ENCODE data around the gene CLEC9A. TPM values are rescaled to one million over a fixed set of nuclear protein-coding genes. Genes with fewer than 3 reads are reported as not detected.

Gene CLEC9A
- polyA plus RNA-seq, 2 of the 4 experiments (the other 2 are of a cell fraction), result not detected

GRCh38 chr12:10094646-10095395, 64.3 kb downstream of the CLEC9A start:
- Histone ChIP-seq H3K4me3 (no peak overlapping the region), H3K27ac (no peak overlapping the region), H3K9me3 (no peaks in the 10 kb centered on the region), H3K4me1 (no peaks in the 10 kb centered on the region), H3K4me2 (no peak overlapping the region)
- 47% methylated on average over 4 of the region's 4 CpGs for WGBS (ENCODE audit: missing lambda C conversion rate)
- ATAC-seq (no peak), DNase-seq (ENCODE audit: low read depth in 1 of 2, low spot score in 1 of 2) (no peak), FAIRE-seq (no peak)
- ChIA-PET POLR2A (no interaction called here), CTCF (no interaction called here)
- TF ChIP-seq ATOH8 (CRISPR knock-in tag; IDR thresholded peaks at IDR 0.05; ENCODE audit: low read depth), result no peak

DNA sequence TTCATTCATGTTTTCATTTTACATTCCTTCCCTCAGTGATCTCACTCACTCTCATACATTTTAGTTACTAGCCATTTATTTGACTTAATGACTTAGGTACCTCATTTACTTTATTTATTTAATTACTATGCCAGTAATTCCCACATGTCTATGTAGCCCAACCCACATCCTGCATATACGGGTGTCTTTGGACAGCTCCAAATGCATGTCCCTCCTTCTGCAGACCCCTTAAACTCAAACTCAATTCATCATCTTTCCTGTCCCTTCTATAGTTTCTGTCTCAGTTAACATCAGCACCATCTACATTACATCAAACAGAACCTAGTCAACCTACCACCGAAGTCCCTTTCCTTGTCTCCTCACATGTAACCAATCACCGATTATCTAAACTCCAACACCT, 65.5 kb downstream of the CLEC9A start:
- no peak for TF ChIP-seq BHLHE40 (IDR thresholded peaks at IDR 0.05; ENCODE audit: low read depth, low read length)
- TF ChIP-seq SMC3 (IDR thresholded peaks at IDR 0.05), result no peak
- TF ChIP-seq ESRRA (IDR thresholded peaks at IDR 0.05; ENCODE audit: borderline replicate concordance, low read length), result no peak
- TF ChIP-seq, protein P1, sequence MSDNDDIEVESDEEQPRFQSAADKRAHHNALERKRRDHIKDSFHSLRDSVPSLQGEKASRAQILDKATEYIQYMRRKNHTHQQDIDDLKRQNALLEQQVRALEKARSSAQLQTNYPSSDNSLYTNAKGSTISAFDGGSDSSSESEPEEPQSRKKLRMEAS (IDR thresholded peaks at IDR 0.05), result no peak
- TF ChIP-seq FOSB (CRISPR knock-in tag; IDR thresholded peaks at IDR 0.05), result no peak
- TF ChIP-seq JUNB (IDR thresholded peaks at IDR 0.05), result no peak
- TF ChIP-seq, protein P2, sequence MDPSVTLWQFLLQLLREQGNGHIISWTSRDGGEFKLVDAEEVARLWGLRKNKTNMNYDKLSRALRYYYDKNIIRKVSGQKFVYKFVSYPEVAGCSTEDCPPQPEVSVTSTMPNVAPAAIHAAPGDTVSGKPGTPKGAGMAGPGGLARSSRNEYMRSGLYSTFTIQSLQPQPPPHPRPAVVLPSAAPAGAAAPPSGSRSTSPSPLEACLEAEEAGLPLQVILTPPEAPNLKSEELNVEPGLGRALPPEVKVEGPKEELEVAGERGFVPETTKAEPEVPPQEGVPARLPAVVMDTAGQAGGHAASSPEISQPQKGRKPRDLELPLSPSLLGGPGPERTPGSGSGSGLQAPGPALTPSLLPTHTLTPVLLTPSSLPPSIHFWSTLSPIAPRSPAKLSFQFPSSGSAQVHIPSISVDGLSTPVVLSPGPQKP (IDR thresholded peaks at IDR 0.05; ENCODE audit: low read depth, low read length), result no peak
- TF ChIP-seq EP300 (IDR thresholded peaks at IDR 0.05), result no peak
- no peak for TF ChIP-seq PHF8 (IDR thresholded peaks at IDR 0.05; ENCODE audit: borderline replicate concordance, low read depth)
- TF ChIP-seq ZNF302 (CRISPR knock-in tag; IDR thresholded peaks at IDR 0.05), result no peak
- no peak for TF ChIP-seq RNF2 (IDR thresholded peaks at IDR 0.05; ENCODE audit: borderline replicate concordance, low read depth)
- no peak for TF ChIP-seq ZC3H11A (IDR thresholded peaks at IDR 0.05)
- no peak for TF ChIP-seq NFE2L2 (conservative IDR thresholded peaks at IDR 0.05; ENCODE audit: low read length)
- TF ChIP-seq TP53 (CRISPR knock-in tag; IDR thresholded peaks at IDR 0.05), result no peak
- TF ChIP-seq ZSCAN20 (CRISPR knock-in tag; IDR thresholded peaks at IDR 0.05), result no peak
- no peak for TF ChIP-seq TFCP2L1 (CRISPR knock-in tag; IDR thresholded peaks at IDR 0.05)
- TF ChIP-seq CBX2 (IDR thresholded peaks at IDR 0.05; ENCODE audit: borderline replicate concordance, low read depth), result no peak
- TF ChIP-seq MAFK (IDR thresholded peaks at IDR 0.05; ENCODE audit: partially characterized antibody), result no peak
- TF ChIP-seq, protein P3, sequence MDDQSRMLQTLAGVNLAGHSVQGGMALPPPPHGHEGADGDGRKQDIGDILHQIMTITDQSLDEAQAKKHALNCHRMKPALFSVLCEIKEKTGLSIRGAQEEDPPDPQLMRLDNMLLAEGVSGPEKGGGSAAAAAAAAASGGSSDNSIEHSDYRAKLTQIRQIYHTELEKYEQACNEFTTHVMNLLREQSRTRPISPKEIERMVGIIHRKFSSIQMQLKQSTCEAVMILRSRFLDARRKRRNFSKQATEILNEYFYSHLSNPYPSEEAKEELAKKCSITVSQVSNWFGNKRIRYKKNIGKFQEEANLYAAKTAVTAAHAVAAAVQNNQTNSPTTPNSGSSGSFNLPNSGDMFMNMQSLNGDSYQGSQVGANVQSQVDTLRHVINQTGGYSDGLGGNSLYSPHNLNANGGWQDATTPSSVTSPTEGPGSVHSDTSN (IDR thresholded peaks at IDR 0.05), result no peak
- H3K27ac ChIP-seq, result no peak overlapping the region
- ChIA-PET CTCF (no interaction called here), POLR2A (no interaction called here)
- WGBS (ENCODE audit: missing lambda C conversion rate), result 66% methylated on average over 3 of the region's 3 CpGs
- no peak overlapping the region for H3K4me2 ChIP-seq
- H3K4me3 ChIP-seq, result no peak overlapping the region
- ATAC-seq (no peak), DNase-seq (ENCODE audit: low read depth in 1 of 2, low spot score in 1 of 2) (no peak), FAIRE-seq (no peak)
- no peaks in the 10 kb centered on the region for H3K9me3 ChIP-seq
- no peaks in the 10 kb centered on the region for H3K4me1 ChIP-seq

DNA sequence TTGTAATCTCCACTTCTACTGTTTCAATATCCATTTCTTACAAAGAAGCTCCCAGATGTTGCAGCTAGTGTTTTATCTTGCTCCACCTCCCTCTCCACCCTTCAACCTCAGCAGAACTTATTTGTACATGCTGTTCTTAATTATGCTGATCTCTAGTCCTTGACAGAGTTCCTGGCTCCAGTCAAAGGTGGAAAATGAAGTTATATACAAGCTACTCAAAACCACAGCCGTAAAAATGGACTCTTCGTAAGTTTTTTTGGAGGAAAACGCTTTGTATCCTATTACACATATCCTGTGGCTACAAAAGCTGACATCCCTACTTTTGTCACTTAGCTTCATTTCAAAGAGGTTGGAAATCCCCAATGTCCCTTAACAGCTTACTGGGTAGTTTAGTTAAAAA, 67.0 kb downstream of the CLEC9A start:
- H3K9me3 ChIP-seq, result no peaks in the 10 kb centered on the region
- no peak overlapping the region for H3K4me3 ChIP-seq
- FAIRE-seq (no peak), DNase-seq (ENCODE audit: low read depth in 1 of 2, low spot score in 1 of 2) (no peak), ATAC-seq (no peak)
- TF ChIP-seq RFX5 (IDR thresholded peaks at IDR 0.05), result no peak
- TF ChIP-seq NR3C1 (IDR thresholded peaks at IDR 0.05), result no peak
- no peak for TF ChIP-seq TP53 (CRISPR knock-in tag; IDR thresholded peaks at IDR 0.05)
- no peak overlapping the region for H3K27ac ChIP-seq
- ChIA-PET POLR2A (no interaction called here), CTCF (interaction anchor here (0.8 to 1.3 kb wide), 3 partner anchors 30 to 56 kb away, joined by 3 to 4 read pairs (median 3); no protein-coding TSS in a partner anchor)
- H3K4me1 ChIP-seq, result no peaks in the 10 kb centered on the region
- WGBS (ENCODE audit: missing lambda C conversion rate), result 17% methylated on average over 3 of the region's 3 CpGs
- no peak overlapping the region for H3K4me2 ChIP-seq

Measured in A549 (cell line).